Stimulated activated CD8-positive, alpha-beta memory T cell treated with anti-CD3 and anti-CD28 coated beads, Interleukin-4, amount 100 ng/mL, for 24 hours (primary cell): ENCODE measurements around the gene ZNF845.
A peak's percentile ranks its signal among the peaks of the same experiment; 100 is the strongest.
"Not testable (repeated sequence)": the region's sequence is repeated elsewhere in the genome, so short reads cannot be mapped to it uniquely, and the experiment has no call there.

Experiments used
- DNase-seq: peaks from one replicate; pipeline ENCODE4 v3.0.0-alpha.2; 2020; ENCODE audit warnings: low read depth

ZNF845 gene

GRCh38 chr19:53333463-53334449 is at the start of gene ZNF845:
TSS of gene ZNF845 (plus strand) at chr19:53333749. CDS start at chr19:53341308, 7,559 bp downstream.
- peak; percentile 91 for DNase-seq

GRCh38 chr19:53285087-53285486 is 48.5 kb upstream of the ZNF845 start:
- no peak for DNase-seq

- no peak for DNase-seq
Measured at GRCh38 chr19:53290758-53291549, 42.6 kb upstream of the ZNF845 start.

- DNase-seq = no peak
Measured at GRCh38 chr19:53294786-53295441, 38.6 kb upstream of the ZNF845 start.

- DNase-seq = not testable (repeated sequence)
Measured at GRCh38 chr19:53301341-53301740, 32.2 kb upstream of the ZNF845 start.

- no peak for DNase-seq
Measured at GRCh38 chr19:53308339-53308811, 25.2 kb upstream of the ZNF845 start.

GRCh38 chr19:53311044-53311443 is 22.5 kb upstream of the ZNF845 start:
- no peak for DNase-seq

- DNase-seq = no peak
Measured at GRCh38 chr19:53311897-53312296, 21.7 kb upstream of the ZNF845 start.

GRCh38 chr19:53328967-53329366 is 4.6 kb upstream of the ZNF845 start:
- peak; percentile 9 for DNase-seq

- no peak for DNase-seq
Measured at GRCh38 chr19:53332484-53332883, 1.1 kb upstream of the ZNF845 start.

GRCh38 chr19:53333066-53333462 is 485 bp upstream of the ZNF845 start:
- DNase-seq = peak; percentile 12

GRCh38 chr19:53344403-53344802 is 10.9 kb downstream of the ZNF845 start:
- not testable (repeated sequence) for DNase-seq

GRCh38 chr19:53355739-53356138 is 22.2 kb downstream of the ZNF845 start:
- no peak for DNase-seq

- no peak for DNase-seq
Measured at GRCh38 chr19:53357821-53358581, 24.5 kb downstream of the ZNF845 start.

- DNase-seq = not testable (repeated sequence)
Measured at GRCh38 chr19:53360056-53360455, 26.5 kb downstream of the ZNF845 start.

- peak; percentile 96 for DNase-seq
Measured at GRCh38 chr19:53365134-53365898, 31.8 kb downstream of the ZNF845 start, which contains the start of gene ZNF525. TSS of gene ZNF525 (plus strand) at chr19:53365705. CDS start at chr19:53372282, 6,577 bp downstream.

GRCh38 chr19:53365899-53366493 is 32.4 kb downstream of the ZNF845 start:
- DNase-seq = peak; percentile 19

GRCh38 chr19:53372196-53372595 is 38.6 kb downstream of the ZNF845 start:
- no peak for DNase-seq

GRCh38 chr19:53374288-53374687 is 40.7 kb downstream of the ZNF845 start:
- DNase-seq = no peak

- no peak for DNase-seq
Measured at GRCh38 chr19:53374743-53375142, 41.2 kb downstream of the ZNF845 start.
